Cortex of kidney (tissue), 1 donor: ENCODE data around the gene PDE4B.
"Not testable (repeated sequence)": the region's sequence is repeated elsewhere in the genome, so short reads cannot be mapped to it uniquely, and the experiment has no call there.

Source experiments
- DNase-seq: peaks from one replicate; lab custom pipeline; 2025; lab: John Stamatoyannopoulos, UW

The PDE4B gene

DNA sequence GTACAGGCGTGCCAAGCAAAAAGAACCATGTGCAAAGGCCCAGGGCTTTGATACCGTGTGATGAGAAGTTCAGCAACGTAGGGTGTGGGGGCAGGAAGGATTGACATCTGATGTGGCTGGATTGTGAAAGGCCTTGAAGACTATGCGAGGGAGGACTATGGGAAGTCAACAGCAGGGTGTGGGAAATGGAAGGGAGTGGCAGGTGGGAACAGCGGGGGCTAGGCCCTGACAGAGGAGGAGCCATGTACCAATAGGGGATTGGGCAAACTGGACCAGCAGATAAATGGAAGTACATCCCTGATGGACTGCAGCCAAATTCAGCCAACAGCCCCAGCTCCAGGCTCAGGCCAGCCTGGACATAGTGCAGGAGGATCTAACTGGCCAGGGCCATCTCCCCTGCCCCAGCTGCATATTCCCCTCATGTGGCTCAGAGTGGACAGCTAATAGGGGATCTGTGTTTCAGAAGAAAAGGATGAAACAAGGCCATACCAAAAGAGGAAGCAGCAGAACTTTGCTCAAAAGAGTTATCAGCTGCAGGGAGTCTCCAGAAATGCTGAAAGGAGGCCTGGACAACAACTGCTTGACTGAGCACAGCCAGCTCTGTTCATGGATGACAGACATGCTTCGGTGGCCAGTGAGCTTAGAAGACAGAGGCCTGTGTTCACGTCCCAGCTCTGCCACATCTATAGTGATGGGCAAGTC lies 601.0 kb downstream of the PDE4B start:
- DNase-seq, result no peak

DNA sequence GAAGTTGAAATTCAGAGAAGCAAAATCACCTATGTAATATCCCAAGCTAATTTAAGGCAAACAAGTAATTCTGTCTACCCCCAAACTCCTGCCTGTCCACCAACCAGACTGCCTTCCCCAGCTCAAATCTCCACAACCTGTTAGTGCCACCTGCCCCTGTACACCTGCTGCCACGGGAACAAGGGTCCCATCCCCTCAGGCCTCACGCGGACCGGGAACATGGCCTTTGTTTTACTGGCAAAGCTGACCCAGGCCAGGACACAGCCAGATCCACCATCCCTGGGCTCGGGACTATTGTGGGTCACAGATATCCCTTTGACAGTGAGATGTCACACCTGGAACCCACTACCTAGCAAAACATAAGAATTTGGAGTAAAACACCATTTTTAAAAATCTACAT lies 601.9 kb downstream of the PDE4B start:
- DNase-seq, result no peak

DNA sequence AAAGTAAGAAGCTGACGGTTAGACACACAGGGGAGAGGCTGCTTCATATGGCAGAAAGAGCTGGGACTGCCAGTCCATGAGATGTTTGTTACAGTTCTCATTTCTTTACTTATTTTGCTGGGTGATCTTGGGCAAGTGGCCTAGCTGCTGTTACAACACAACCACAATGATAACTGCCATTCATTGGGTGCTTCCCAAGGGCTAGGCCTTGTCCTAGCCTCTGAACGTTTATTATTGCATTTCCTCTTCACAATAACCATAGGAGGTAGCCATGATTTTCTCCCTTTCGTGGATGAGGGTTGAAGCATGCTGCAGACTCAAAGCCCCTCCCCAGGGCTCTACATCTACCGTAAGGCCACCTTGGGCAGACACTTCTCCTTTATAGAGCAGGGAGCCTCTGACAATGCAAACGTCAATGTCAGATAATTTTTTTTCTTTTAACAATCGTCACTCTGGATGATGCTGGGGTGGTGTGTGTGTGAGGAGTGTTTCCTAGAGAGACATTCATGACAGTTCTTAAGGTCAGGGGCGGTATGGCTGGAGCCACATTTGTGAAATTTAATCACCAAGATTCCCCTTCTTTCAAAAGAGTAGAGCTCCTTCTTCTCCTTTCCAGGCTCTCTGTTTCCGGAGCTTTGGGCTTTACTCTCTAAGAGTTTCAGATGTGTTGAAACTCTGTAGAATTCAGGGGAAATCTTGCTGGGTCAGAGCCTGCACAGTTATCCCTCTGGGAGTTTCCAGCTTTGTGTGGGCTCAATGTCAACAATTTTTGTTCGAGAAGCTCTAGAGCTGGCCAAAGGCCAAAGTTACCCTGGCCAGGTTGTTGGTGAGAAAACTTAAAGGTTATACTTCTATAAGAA lies 602.7 kb downstream of the PDE4B start:
- no peak for DNase-seq

DNA sequence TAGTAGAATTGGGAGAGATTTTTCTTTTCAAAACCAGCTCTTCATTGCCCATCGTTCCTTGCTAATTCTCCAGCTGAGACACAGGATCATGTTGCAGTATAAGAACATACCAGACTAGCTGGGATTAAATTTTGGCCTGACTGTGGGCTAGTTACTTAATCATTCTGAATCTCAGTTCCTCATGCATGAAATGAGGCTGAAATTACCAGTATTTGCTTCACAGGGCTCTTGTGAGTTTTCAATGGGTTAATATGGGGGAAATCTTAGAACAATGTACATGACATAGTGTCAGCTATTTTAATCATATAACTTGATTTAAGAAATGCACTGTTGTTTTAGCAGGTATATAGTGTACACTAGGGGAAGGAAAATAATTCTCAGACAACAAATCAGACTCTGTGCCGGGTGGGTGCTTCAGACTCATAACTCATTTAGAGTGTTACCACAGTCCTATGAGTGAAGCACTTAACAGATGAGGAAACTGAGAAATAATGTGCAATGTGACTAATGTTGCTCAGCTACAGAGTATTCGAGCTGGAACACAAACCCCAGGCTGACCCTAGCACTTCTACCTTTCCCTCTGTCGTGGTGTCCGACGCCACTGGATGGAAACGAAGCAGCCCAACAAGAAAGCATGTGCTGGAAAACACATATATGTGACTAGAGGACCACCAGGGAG lies 603.7 kb downstream of the PDE4B start:
- no peak for DNase-seq

DNA sequence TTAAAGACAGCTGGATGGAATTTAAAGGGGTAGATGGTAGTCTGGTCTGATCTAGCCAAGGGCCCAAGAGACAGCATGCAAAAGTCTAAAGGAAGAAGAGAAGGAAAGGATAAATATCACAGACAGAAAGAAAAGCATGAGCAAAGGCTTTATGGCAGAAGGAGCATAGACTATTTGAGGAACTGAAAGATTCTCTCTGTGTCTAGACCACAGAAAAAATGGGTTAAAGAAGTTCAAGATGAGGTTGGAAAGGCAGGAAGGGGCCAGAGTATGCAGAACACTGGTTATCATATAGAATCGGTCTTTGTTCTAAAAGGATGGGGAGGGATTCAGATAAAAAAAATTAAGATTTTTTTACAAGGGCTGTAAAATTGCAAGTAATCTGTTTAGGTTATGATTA lies 604.5 kb downstream of the PDE4B start:
- no peak for DNase-seq

DNA sequence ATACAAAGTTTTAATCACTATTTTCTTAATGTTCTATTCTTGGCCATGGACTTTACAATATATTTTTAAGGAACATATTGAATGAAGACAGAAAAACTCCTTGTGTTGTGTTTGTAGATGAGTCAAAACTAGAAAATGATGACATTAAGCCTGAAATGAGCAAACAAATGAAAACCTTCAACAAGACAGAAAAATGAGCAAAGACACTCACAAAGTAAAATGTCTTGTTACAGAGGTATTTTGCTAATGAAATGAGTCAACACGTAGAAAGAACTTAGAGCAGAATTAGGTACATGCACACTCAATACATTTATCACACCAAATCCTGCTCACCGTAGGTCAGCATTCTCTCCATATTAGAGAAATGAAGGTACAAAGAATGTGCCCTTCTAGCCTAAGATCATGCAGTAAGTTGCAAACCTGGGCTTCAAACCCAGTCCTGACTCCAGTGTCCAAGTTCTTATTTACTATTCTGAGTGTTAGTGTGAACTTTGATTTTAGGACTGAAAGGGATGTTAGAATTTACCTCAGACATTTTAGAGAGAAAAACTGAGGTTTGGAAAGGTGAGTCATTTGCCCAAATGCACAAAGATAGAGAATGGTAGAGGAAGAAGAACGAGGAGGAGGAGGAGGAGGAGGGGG lies 607.3 kb downstream of the PDE4B start:
- DNase-seq, result no peak

DNA sequence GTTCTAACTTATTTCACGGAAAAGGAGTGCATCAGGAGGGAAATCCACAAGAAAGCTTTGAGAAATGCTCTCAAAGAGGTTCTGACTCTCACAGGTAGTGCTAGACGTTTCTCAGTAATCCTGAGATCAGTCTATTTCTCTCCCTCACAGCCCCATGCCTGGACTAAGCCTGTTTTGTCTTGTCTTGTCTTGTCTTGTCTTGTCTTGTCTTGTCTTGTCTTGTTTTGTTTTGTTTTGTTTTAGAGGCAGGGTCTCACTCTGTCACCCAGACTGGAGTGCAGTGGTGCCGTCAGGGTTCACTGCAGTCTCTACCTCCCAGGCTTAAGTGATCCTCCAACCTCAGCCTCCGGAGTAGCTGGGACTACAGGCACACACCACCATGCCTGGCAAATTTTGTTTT lies 608.0 kb downstream of the PDE4B start:
- DNase-seq, result no peak

DNA sequence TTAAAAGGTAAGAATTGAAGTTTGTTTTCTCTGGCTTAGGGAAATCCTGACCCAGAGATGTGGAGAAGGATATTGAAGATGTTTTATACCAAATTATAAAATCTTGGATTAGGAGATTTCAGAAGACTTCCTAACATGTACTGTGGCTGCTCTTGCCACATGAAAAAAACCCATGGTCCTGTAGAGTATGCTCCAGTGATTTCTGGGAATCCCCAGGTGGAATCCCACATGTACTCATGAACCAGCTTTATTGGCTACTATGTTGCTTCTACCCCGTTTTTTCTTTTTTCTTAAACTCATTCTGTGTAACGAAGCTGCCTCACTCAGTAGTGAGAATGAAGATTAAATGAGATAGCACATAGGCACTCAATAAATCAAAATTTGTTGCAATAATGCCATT lies 608.5 kb downstream of the PDE4B start:
- DNase-seq, result no peak

DNA sequence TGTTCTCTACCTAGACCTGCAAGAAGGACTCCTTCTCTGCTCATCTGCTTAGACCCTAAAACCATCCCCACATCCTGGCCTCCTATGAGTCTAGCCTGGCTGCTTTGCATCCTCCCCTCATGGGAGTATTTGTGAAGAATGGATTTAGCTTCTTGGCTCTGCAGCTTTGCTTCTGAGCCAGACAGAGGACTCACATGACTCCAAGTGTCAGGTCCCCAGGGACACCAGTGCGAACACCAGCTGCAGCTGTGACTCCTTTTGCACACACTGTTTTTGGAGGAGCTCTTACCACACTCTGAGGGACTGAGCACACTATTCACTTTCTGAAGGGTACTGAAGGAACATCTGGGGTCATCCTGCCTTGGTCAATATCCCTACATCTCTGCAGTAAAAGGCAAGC lies 609.5 kb downstream of the PDE4B start:
- no peak for DNase-seq

DNA sequence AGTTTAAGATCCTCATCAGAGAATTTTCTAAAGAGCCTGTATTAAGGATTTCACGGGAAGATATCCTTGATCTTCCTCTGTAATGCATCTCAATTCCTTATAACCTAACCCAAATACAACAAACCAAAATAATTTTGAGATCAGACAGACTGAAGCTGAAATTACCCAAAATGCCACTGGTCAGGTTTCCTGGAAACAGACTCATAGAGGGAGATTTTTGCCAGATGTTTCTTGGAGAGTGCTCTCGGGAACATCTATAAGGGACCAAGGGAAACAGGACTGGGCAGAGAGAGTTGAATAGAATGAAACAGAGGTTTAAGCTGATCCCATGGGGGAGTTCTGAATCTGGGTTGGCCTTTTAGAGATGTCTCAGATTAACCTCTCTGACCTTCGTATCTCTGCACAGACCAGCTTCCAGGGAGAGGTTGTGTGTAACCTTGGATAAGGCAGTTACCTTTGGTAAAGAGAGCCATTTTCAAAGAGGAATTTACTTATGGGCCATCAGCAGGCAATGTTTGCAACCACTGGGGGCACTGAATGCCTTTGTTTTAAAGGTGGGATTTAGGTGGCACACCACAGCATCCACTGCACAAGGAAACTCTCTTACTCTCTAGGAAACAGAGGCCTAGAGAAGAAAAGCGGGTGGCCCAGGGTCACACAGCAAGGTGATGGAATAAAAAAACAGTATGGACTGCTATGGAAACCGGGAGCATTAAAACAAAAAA lies 610.5 kb downstream of the PDE4B start:
- DNase-seq, result no peak

DNA sequence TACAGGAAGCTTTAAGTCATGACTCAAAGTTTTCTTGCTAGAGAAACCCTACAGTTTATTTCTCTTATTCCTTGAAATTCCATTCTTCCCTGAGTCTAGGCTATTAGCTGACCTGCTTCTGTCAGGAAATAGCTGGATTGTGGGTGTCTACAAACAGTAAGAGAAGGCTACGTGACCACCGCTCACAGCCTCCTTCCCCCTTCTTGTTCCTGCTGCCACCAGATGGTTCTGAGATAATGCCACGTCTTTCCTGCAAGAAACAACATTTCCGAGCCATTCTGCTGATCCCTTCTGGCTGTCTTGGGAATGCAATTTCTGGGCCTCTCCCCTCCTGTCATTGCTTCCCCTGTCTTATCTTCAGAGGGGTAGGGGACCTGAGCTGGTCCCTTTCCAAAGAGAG lies 612.4 kb downstream of the PDE4B start:
- no peak for DNase-seq

DNA sequence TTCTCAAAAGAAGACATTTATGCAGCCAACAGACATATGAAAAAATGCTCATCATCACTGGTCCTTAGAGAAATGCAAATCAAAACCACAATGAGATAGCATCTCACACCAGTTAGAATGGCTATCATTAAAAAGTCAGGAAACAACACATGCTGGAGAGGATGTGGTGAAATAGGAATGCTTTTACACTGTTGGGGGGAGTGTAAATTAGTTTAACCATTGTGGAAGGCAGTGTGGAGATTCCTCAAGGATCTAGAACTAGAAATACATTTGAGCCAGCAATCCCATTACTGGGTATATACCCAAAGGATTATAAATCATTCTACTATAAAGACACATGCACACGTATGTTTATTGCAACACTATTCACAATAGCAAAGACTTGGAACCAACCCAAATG lies 618.8 kb downstream of the PDE4B start:
- not testable (repeated sequence) for DNase-seq

DNA sequence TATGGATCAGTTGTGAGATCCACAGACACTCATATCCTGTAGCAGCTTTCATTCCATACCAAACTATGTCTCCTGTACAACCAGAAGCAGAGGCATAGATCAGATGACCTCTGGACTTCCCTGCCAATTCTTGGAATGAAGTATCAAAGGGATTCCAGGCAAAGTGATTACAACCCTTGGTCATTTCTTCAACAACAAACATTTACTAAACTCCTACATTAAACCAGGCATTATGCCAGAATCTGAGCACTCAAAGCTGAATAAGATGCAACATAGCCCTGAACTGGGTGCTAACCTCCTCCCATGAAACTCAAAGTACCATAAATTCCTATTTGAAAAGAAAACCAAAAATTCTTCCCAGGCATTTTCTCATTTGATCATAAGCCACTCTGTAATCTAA lies 620.0 kb downstream of the PDE4B start:
- DNase-seq, result no peak

DNA sequence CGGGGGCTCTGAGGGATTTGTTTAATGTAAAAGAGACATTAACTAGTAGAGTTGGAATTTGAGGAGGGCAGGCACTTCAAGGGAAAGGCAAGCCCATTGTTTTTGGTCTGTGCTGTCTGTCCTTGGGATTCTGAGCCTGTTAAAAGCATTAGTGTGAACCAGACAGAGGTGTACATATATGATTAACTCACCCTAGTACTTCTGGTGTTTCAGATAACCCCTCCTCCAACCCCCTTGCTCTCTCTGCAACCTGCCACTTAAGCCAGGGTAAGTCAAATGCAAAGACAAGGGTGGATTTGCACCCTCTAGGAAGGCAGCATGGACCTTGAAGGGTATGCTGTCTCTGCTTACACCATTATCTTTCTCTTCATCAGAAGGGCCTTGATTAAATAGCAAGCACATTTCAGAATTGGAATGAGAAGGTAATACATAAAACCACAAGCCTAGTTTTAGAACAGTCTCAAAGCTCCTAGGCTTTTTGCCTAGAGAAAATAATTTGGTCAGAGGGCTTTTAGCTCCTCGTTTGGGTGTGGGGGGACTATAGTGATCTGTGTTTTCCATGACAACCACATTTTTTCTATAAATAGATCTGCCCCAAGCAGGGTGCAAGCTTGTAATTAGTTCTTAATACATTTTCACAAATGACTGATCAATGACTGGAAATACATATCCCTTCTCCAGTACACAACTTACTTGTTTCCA lies 620.6 kb downstream of the PDE4B start:
- DNase-seq, result no peak

DNA sequence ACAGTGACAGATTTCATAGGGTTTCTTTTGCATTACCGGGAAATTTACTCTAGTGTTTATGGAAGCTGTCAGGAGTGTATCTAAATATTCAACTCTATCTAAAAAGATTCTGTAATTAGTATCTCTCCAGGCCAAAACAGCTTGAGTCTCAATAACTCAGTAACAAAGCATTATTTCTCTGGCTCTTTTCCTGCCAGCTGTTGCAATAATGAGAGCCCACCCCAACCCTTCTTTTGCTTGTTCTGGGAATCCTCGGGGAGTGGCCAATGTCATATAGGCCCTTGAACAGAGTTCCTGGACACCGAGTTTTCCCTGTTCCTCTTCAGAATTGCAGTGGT lies 621.1 kb downstream of the PDE4B start:
- DNase-seq, result no peak

DNA sequence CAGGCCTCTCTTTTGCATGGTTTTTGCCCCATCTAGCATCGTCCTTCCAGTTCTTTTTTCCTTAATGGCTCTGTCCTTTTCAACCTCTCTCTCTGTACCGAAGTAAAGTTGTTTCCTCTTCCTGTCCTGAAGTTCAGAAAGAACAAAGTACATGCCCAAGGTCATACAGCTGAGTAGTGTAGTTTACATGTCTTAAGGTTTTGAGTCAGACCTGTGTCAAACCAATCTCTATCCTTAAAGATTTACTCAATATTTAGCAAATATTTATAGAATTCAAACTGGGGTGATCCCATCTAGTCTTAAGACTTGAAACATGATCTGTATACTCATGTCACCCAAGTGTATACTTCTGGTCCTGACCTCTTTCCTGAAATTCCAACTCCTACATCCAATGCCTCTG lies 622.6 kb downstream of the PDE4B start:
- no peak for DNase-seq

DNA sequence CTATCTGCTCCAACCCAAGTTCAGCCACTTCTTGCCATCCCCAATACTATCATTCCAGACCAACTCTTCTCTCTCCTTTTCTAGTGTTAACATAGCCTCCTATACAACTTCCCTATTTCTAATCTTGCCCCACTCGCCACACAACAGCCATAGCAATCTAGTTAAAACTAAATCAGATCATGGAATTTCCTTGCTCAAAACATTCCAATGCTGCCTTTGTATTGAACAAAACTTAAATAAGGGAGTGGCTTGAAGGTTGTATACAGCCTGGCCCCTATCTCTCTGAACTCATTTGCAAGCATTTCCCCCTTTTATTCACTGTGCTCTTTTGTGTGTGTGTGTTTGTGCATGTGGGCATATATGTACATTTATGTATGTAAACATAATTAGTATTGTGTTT lies 623.2 kb downstream of the PDE4B start:
- no peak for DNase-seq

DNA sequence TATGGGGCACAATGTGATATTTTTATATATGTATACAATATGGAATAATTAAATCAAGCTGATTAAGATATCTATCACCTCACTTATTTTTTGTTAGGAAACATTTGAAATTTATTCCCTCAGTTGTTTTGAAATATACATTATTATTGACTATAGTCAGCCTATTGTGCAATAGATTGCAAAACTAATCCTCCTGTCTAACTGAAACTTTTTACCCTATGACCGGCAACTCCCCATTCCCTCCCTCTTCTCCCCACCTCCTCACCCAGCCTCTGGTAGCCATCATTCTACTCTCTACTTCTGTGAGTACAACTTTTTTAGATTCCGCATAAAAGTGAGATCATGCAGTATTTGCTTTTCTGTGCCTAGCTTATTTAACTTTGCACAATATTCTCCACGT lies 623.6 kb downstream of the PDE4B start:
- DNase-seq, result no peak

DNA sequence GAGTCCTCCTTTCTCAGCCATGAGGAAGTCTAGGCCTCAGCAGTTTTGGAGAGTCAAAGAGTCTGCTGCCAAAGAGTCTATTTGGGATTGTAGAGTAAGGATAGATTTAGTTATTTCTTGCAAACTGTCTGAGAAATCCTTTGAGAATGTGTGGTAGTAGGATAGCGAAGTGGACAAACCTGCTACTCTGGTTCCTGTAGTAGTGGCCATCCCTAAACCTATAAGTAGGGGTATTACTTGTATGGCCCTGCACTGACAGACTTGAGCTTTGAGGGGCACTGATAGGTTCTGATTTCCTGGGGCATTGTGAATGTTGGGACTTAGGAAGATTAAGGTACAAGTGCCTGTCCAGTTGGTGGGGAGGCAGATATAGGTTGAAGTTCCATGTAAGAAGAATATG lies 625.3 kb downstream of the PDE4B start:
- DNase-seq, result no peak

DNA sequence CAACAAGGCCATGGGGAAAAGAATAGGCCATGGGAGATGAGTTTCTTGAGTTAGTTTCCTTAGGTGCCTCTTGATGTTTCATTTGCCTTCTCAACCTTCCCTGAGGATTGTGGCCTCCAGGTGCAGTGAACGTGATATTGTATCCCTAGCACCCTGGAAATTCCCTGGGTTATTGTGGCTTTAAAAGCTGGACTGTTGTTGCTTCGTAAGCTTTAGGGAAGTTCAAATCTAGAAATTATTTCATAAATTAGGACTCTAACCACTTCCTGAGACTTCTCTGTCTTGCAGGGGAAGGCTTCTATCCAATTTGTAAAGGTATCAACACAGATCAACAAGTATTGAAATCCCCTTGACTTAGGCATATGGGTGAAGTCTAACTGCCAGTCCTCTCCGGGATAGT lies 627.5 kb downstream of the PDE4B start:
- DNase-seq, result not testable (repeated sequence)

DNA sequence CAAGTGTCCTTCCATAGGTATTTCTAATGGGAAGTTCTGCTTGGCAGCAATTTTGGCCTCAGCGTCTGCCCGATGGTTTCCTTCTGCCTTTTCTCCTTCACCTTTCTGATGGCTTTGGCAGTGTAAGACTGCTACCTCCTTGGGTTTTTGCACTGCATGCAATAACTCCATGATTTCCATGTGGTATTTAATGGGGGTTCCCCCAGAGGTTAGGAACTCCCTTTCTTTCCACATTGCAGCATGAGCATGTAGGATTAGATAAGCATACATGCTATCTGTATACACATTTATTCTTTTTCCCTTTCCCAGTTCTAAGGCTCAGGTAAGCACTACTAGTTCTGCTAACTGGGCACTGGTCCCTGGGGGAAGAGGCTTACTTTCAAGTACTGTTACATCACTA lies 628.2 kb downstream of the PDE4B start:
- DNase-seq, result not testable (repeated sequence)
